Umbilical cord (tissue), 2 donors: ENCODE measurements around the gene ST6GALNAC6. TPM values are rescaled to one million over a fixed set of nuclear protein-coding genes. Genes with fewer than 3 reads are reported as not detected.
"Not testable (repeated sequence)": the region's sequence is repeated elsewhere in the genome, so short reads cannot be mapped to it uniquely, and the experiment has no call there.

ENCODE experiments used
- DNase-seq: peaks from one replicate; pipeline ENCODE4 v3.0.0-alpha.2; 2015; ENCODE audit warnings: low spot score
- total RNA-seq: library from RNA; depleted of rRNA; stranded (reverse); fragments of >200 nt; gene quantifications from one replicate; pipeline ENCODE4 v1.2.3, GENCODE V29; 2014; ENCODE audit warnings: low replicate concordance; ENCODE audit not compliant: insufficient read depth

Gene ST6GALNAC6
- total RNA-seq, 1 donor from 2014 or later = 30.8 TPM

DNA sequence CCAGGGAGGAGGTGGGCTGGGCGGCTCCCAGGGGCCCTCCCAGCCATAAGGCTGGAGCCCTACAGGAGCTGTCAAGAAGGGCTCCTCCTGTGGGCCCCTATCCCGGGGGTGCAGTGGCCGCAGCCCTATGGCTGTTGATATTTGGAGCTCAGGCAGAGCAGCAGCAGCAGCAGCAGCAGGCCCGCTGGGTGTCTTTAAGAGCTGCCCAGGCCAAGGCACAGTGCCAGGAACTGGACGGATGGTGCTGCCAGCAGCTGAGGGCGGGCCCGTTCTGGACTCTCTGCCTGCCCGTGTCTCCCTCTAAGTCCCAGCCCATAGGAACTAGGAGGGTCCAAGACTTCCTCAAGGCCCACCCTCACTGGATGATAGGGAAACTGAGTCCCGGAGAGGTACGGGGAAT lies 25.5 kb downstream of the ST6GALNAC6 start:
- DNase-seq = peak; percentile 82

DNA sequence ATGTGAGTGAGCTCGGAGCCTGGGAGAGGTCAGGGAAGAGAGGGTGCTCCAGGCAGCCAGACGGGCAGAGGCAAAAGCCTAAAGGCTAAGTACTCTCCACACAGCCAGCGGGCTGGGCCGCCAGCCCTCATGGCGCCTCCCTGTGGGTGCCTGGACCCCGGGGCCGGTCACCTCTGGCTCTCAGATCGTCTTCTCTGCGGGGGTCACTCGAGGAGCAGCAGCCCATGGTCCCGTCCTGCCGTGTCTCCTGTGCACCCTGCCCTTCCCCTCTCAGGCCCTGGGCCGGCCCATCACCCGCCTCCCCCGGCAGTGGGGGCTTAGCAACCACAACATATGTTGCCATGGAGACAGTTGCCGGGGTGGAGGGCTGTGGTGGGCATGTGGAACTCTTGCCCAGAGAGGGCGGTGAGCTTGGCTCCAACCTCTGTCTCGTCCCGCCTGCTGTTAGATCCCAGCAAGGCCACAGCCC lies 26.1 kb downstream of the ST6GALNAC6 start:
- DNase-seq = no peak

DNA sequence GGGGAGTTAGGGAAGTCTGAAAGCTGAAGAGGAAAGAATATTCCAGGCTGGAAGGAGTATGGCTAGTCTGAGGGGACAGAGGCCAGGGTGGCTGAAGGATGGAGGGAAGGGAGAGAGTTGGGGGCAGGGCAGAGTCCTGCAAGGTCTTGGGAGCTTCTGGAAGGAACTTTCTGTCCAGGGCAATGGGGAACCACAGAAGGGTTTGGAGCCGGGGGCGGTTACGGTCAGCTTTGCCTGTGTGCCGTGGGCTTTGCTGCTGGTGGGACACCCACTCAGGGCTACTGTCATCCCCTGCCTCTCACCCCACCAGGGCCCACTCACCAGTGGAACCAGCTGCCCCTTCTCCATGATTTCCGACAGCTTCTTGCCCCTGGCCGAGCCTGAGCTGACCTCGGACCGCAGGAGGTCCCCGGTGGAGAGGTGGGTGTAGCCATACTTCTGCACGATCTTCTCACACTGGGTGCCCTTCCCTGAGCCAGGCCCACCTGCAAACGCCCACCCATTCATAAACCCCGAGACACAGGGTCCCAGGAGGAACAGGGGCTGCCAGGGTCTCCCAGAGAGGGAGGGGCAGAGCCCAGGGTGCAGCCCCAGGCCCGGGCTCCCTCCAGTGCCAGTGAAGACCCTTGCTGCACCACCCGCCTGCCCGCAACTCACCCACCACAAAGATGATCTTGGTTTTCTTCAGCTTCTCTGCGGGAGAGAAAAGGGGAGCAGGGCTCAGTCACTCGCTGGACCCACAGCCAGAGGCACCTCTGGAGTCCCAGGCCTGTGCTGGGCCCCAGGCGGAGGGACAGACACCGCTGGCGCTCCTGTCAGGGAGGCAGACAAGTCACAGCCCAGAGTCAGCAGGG lies 26.8 kb downstream of the ST6GALNAC6 start:
- no peak for DNase-seq

DNA sequence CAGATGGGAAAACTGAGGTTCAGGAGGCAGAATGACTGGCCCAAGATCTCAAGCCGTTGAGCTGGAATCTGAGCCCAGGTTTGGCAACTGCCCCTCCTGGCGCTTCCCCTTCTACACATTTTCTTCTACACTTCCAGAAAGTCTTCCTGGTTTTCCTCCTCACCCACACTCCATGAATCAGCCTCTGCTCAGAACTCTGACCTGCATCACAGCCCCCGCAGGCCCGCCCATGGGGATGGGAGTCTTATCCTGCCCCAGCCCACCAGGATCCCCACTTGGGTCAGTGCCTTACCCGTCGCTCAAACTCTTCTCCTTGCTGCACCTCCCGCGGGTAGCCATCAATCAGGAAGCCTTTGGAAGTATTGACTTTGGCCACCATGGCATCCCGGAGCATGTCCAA lies 27.9 kb downstream of the ST6GALNAC6 start:
- DNase-seq = no peak

DNA sequence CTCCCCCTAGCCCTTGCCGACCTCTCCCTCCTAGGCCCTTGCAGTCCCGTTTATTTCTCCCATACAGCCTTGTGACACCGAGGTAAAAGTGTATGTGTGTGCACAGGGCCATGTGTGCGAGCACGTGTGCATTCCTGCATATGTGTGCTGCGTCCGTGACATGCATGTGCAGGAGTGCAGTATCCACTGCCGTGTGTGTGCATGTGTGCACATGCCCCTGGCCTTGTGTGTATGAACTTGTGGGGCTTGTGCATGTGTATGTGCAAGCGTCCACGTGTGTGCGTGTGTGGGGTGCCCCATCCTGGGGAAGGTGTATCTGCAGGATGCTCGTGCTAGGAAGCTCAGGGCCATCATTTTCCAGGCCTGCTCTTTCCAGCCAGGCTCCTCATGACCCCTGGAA lies 28.5 kb downstream of the ST6GALNAC6 start:
- no peak for DNase-seq

DNA sequence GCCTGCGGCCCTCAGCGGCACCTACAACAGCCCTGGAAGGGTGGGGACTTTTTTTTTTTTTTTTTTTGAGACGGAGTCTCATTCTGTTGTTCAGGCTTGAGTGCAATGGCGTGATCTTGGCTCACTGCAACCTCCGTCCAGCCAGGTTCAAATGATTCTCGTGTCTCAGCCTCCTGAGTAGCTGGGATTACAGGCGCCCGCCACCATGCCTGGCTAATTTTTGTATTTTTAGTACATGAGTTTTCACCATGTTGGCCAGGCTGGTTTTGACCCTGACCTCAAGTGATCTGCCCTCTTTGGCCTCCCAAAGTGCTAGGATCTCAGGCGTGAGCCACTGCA lies 29.3 kb downstream of the ST6GALNAC6 start:
- DNase-seq = not testable (repeated sequence)

DNA sequence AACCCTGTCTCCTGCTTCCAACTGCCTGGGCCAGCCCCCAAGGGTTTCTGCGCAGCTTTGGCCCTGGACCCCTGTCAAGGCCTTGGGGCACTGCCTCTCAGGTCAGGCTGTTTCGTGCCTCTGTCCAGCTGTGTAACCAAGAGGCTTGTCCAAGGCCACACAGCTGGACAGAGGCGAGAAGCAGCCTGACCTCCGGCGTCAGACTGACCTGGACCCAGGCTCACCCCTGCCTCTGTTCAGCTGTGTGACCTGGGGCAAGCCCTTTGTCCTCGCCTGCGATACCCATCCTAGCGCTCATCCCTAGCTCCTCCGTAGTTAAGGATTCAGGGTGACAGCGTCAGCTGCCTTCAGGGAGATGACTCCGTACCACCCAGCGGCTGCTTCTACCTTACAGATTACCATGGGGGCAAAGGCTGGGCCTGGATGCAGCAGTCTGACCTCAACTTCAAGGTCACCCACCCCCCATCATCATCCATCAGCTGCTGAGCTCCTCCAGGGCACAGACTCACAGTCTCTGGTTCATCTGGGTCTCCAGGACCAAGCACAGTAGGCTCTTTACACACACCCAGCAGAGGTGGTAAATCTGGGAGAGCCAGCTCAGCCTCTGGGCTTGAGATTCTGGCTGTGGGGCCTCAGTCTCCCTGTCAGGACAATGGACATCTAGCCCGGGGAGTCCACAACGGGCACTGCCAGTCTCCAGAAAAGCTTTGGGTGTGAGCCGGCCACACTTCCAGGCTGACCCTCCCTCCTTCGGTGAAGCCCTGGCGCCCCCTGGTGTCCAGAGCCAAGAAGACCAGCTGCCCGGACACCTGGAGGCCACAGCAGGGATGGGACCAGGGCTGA lies 29.9 kb downstream of the ST6GALNAC6 start:
- peak; percentile 80 for DNase-seq

DNA sequence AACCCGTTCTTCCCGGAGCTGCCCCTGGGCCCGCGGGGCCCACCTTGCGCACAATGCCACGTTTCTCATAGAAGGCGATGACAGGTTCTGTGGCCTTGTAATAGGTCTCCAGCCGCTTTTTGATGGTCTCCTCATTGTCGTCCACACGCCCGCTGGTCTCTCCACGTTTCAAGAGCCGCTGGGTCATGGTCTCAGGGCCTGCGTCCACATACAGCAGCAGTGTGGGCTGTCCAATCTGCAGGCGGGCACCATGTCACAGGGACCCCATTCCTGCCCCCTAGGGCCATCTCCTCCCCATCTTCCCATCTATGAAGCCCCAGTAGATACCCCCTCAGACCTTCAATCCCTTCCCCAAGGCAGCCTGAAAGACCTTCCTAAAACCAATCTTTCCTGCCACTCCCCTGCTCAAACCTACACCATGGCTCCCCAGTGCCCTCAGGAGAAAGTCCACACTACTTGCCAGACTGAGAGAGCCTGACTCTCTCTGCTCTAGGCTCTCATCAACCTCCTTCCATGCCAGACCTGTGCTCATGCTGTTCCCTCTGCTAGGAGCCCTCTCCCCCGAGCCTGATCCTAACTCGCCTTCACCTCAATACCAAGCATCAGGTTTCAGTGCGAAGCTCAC lies 31.0 kb downstream of the ST6GALNAC6 start:
- DNase-seq = no peak

DNA sequence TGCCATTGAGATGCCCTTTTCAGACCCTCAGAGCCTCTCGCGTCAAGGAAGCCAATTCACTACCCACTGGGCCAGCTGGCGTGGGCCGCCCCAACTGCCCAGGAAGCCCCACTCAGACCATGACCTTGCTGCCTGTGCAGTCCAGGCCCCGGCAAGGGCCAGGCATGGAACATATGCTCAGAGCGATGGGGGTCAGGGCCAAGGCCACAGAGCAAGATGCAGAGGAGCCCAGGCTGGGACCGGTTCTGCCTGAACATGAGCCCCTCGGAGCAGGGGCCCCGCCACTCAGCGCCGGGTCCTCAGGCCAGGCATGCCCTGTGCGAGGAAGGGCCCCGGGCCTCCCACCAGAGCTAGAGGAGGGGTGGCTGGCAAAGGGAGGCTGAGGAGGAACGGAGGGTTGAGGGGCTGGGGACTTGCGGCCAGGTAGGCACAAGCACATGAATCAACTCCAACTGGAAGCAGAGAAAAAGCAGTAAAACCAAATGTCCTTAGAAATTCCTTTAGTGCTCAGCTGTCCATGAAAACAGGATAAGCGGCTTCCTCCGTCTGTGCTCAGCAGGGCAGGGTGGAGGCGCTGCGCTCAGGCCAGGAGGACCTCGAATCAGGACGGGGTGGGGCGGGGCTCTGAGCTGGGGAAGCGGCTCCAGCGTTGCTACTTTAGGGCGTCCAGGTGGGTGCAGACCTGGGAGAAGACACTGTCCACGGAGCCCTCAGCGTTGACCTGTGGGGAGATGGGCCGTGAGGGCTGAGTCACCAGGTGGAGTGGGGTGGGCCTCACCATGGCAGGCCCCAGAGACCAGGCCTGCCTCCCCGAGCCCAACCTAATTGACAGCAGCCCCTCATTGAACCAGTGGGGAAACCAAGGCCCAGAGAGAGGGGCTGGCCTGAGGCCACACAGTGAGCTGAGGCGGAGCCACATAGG lies 31.8 kb downstream of the ST6GALNAC6 start:
- DNase-seq = no peak

DNA sequence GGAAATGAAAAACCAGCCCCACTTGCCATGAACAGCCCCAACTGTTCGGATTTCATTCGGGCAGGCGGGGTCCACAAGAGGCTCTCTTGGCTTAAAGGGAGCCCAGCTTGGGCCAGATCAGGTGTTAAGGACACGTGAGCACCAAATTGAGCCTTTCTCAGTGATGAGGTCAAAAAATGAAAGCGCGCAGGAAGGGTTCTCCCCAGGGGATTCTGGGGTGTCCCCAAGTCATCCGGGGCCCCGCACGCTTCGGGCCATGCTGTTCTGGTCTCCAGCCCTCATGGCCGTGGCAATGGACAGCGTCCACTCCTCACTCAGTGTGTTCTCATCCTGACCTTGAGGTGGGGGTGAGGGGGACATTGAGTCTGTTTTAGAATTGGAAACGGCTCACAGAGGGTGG lies 32.9 kb downstream of the ST6GALNAC6 start:
- DNase-seq = no peak

DNA sequence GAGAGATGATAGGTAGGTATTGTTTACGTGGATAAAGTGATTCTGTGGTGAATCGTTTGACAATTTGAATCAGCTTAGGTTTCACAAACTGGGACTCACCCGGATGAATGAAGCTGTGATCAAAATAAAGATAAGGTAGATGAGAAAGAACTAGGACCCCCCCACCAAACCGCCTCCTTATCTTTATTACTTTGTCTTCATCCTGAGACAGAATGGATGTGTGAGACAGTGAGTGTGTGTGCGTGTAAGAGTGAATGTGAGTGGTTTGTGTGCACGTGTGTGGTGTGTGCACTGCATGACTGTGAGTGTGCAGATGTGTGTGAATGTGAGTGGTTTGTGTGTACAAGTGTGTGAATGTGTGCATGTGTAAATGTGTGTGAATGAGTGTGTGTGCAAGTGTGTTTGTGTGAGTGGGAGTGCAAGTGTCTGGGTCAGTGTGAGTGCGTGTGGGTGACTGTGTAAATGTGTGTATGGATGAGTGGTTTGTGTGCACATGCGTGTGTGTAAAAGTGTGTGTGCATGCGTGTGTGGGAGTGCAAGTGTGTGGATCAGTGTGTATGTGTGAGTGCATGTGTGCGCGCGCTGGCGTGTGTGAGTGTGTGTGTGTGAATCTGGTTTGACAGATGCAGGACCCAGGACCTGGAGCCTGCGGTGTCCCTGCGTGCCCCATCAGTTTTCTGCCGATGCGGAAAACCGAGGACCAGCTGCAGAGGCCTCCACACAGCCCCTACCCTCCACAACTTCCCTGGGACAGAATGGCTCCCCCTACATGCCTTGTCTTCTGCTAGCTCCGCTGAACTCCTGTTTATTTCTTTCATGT lies 33.5 kb downstream of the ST6GALNAC6 start:
- no peak for DNase-seq

DNA sequence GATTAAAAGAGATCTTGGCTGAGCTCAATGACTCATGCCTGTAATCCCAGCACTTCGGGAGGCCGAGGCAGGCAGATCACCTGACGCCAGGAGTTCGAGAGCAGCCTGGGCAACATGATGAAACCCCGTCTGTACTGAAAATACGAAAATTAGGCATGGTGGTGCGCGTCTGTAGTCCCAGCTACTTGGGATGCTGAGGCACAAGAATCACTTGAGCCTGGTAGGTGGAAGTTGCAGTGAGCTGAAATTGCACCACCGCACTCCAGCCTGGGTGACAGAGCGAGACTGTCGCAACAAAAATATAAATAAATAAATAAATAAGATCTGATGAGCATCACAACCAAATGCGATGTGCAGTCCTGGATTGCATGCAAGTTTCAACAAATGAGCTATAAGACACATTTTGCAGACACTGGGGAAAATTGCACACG lies 36.2 kb downstream of the ST6GALNAC6 start:
- no peak for DNase-seq

DNA sequence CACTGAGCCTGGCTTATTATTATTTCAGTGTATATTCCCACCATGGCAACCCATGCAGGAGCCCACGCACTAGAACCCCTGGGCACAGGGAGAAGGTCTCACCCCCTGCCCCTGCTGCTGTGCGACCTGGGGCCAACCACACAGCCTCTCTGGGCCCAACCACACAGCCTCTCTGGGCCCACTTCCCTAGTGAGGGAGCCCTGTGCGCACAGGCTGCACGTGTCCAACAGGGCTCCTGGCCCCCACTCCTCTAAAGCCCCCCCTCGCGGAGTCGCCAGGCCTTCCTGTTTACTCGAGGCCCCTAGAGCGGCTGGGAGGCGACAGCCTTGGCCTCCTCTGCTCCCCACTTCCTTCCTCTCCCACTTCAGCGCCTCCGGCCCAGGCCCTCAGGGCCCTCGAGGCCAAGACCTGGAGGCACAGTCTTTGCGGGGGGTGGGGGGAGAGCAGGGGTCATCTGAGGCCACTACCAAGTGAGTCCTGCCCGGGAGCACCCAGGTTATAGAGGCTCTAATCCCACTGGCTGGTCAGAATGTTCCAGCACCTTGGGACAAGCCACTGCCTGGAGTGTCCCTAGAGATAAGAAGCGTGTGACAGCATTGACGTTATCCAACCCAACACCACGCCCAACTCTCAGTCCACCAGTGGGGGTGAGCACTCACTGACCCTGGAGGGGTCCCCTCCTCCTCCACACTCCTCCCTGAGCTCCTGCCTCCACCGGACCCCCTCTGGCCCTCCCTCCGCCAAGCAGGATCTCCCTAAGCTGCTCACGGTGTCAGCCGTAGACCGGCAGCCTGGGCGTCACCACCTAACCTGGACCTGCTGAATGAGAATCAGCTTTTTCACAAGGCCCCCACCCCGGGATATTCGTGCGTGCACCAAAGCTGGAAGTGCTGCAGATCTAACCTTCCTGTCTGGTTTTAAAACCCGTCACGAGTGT lies 37.1 kb downstream of the ST6GALNAC6 start:
- DNase-seq = peak; percentile 56

DNA sequence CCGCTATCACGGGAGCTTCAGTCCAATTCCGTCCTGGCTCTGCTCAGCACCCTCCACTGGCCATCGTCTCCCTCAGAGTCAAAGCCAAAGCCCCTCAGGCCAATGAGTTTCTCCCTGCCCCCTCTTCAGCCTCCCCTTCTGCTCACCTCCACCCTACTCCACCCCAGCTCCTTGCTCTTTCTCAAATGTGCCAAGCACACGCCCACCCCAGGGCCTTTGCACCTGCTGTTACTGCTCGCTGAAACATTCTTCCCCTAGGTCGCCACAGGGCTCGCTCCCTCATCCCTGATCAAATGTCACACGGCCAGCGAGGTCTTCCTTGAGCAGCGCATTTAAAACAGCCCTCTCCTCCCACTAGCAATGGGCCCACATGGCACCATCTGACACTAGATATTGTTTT lies 38.6 kb downstream of the ST6GALNAC6 start:
- DNase-seq = no peak

DNA sequence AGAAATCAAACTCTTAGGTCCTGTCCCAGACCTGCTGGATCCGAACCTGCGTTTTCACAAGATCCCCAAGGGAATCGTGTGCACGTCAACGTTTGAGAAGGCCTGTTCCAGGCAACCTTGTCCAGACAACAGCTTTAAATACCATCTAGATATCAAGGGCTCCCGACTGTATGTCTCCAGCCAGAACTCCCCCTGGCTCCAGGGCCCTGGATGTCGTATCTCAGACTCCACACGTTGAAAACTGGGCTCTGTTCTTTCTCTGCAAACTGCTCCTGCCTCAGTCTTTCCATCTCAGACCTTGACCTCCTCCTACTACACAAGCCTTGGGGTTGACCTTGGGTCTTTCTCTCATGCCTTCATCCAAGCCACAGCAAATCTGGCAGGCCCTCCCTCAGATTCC lies 39.1 kb downstream of the ST6GALNAC6 start:
- peak; percentile 74 for DNase-seq

DNA sequence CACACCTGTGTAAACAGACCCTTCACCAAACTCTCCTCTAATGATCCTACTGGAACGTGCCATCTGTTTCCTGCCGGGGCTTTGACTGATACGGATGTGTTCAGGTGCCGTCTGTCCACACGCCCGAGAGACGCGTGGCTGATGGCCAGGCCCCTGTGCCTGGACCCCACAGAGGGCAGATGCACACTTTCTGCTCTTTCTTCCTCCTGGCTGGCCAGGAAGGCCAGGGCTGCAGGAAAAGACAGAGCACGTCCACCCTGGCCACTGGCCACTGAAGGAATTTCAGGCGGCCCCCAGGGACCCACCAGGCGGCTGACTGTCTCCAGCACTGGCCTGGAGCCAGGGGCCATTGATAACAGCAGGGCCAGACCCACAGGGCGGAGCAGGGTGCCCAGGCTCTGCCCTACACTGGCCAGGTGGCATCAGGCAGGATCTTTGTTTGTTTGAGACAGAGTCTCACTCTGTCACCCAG lies 41.3 kb downstream of the ST6GALNAC6 start:
- no peak for DNase-seq

DNA sequence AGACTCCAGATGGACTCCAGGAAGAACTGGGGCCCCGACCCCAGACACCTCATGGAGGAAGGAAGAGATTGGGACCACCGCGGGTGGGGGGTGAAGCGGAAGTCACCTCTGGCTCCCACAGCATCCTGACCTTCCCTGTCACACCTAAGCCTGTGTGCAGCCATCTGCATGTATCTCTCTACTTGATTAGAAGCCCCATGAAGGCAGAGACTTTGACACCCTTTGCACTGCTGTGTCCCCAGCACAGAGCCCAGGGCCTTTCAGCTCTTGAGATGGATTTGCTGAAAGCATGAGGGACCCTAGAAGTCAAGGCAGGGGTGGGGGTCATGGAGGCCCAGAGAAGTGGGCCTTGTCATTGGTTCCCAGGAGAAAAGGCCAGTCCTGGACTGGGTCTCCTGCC lies 42.1 kb downstream of the ST6GALNAC6 start:
- no peak for DNase-seq

DNA sequence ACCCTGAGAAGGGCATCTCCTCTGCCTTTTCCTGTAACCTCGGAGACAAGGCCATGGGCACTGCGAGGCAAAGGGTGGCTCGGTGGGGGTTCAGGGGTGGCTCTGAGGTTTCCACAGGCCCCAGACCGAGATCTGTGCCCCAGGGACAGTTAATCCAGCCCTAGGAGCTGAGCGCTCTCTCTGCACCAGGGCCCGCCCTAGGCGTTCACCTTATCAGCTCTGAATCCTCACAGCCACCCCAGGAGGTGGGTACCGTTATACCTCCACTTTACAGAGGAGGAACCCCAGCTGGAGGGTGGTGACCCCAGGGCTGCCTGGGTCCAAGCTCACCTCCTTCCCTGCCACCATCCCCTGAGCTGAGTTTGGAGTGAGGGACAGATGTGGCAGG lies 42.7 kb downstream of the ST6GALNAC6 start:
- no peak for DNase-seq
